ENCODE measurements around the gene FSTL4. TPM values are rescaled to one million over a fixed set of nuclear protein-coding genes. Genes with fewer than 3 reads are reported as not detected.

The FSTL4 gene
- polyA plus RNA-seq, 1 donor from 2014 or later = 0.57 TPM

GRCh38 chr5:133228316-133228715 is 384.0 kb downstream of the FSTL4 start:
- TF ChIP-seq EZH2 (IDR thresholded peaks at IDR 0.05; ENCODE audit: borderline replicate concordance, insufficient read depth, low read length, poor library complexity, severe bottlenecking) (no peak), POLR2AphosphoS5 (IDR thresholded peaks at IDR 0.05) (no peak), TAF1 (IDR thresholded peaks at IDR 0.05; ENCODE audit: low read depth) (no peak), EP300 (conservative IDR thresholded peaks at IDR 0.05; ENCODE audit: poor library complexity, severe bottlenecking) (no peak), CTCF (IDR thresholded peaks at IDR 0.05; ENCODE audit: poor library complexity, severe bottlenecking) (no peak), MXI1 (conservative IDR thresholded peaks at IDR 0.05; ENCODE audit: poor library complexity, severe bottlenecking) (no peak), RAD21 (conservative IDR thresholded peaks at IDR 0.05) (no peak), SMC3 (conservative IDR thresholded peaks at IDR 0.05; ENCODE audit: poor library complexity) (no peak)
- TF ChIP-seq, protein P1, sequence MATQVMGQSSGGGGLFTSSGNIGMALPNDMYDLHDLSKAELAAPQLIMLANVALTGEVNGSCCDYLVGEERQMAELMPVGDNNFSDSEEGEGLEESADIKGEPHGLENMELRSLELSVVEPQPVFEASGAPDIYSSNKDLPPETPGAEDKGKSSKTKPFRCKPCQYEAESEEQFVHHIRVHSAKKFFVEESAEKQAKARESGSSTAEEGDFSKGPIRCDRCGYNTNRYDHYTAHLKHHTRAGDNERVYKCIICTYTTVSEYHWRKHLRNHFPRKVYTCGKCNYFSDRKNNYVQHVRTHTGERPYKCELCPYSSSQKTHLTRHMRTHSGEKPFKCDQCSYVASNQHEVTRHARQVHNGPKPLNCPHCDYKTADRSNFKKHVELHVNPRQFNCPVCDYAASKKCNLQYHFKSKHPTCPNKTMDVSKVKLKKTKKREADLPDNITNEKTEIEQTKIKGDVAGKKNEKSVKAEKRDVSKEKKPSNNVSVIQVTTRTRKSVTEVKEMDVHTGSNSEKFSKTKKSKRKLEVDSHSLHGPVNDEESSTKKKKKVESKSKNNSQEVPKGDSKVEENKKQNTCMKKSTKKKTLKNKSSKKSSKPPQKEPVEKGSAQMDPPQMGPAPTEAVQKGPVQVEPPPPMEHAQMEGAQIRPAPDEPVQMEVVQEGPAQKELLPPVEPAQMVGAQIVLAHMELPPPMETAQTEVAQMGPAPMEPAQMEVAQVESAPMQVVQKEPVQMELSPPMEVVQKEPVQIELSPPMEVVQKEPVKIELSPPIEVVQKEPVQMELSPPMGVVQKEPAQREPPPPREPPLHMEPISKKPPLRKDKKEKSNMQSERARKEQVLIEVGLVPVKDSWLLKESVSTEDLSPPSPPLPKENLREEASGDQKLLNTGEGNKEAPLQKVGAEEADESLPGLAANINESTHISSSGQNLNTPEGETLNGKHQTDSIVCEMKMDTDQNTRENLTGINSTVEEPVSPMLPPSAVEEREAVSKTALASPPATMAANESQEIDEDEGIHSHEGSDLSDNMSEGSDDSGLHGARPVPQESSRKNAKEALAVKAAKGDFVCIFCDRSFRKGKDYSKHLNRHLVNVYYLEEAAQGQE (IDR thresholded peaks at IDR 0.05; ENCODE audit: borderline replicate concordance) = no peak
- H3K9me3 ChIP-seq (ENCODE audit: low read length) = no peaks in the 10 kb centered on the region
- H4K20me1 ChIP-seq (ENCODE audit: insufficient read depth) = no peaks in the 10 kb centered on the region
- no peak overlapping the region for H3K4me2 ChIP-seq (ENCODE audit: low read length)
- no peak overlapping the region for H3K27ac ChIP-seq (ENCODE audit: low read length)
- H3F3A ChIP-seq (ENCODE audit: insufficient read depth, low read length, poor library complexity, severe bottlenecking) = no peaks in the 10 kb centered on the region
- no peaks in the 10 kb centered on the region for H3K9me2 ChIP-seq (ENCODE audit: insufficient read depth, low read length)
- H3K79me2 ChIP-seq (replicated peaks; ENCODE audit: insufficient read depth, low read length) = no peaks in the 10 kb centered on the region
- H3K9ac ChIP-seq (ENCODE audit: low read length) = no peak overlapping the region
- H3K36me3 ChIP-seq (ENCODE audit: insufficient read depth, low read length) = no peaks in the 10 kb centered on the region
- H2AFZ ChIP-seq (ENCODE audit: low read depth, low read length) = no peak overlapping the region
- no peaks in the 10 kb centered on the region for H3K27me3 ChIP-seq (ENCODE audit: insufficient read depth, low read depth, low read length)
- no peak overlapping the region for H3K4me3 ChIP-seq (ENCODE audit: low read length)

DNA sequence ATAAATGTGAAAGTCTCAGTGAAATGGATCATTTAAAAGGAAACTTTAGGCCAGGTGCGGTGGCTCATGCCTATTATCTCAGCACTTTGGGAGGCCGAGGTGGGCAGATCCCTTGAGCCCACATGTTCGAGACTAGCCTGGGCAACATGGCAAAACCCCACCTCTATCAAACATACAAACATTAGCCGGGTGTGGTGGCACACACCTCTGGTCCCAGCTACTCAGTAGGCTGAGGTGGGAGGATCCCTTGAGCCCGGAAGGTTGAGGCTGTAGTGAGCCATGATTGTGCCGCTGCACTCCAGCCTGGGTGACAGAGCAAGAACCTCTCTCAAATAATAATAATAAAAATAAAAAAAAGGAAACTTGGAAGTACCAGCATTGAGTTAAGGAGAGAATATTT is 384.4 kb downstream of the FSTL4 start:
- H3K9me2 ChIP-seq (ENCODE audit: insufficient read depth, low read length) = no peaks in the 10 kb centered on the region
- no peak overlapping the region for H3K4me2 ChIP-seq (ENCODE audit: low read length)
- no peaks in the 10 kb centered on the region for H3K79me2 ChIP-seq (replicated peaks; ENCODE audit: insufficient read depth, low read length)
- no peak overlapping the region for H3K27ac ChIP-seq (ENCODE audit: low read length)
- no peaks in the 10 kb centered on the region for H3F3A ChIP-seq (ENCODE audit: insufficient read depth, low read length, poor library complexity, severe bottlenecking)
- no peaks in the 10 kb centered on the region for H3K27me3 ChIP-seq (ENCODE audit: insufficient read depth, low read depth, low read length)
- TF ChIP-seq MXI1 (conservative IDR thresholded peaks at IDR 0.05; ENCODE audit: poor library complexity, severe bottlenecking) = no peak
- no peak for TF ChIP-seq EZH2 (IDR thresholded peaks at IDR 0.05; ENCODE audit: borderline replicate concordance, insufficient read depth, low read length, poor library complexity, severe bottlenecking)
- TF ChIP-seq POLR2AphosphoS5 (IDR thresholded peaks at IDR 0.05) = no peak
- TF ChIP-seq SMC3 (conservative IDR thresholded peaks at IDR 0.05; ENCODE audit: poor library complexity) = no peak
- TF ChIP-seq RAD21 (conservative IDR thresholded peaks at IDR 0.05) = no peak
- TF ChIP-seq, protein P1 (IDR thresholded peaks at IDR 0.05; ENCODE audit: borderline replicate concordance) = no peak
- TF ChIP-seq CTCF (IDR thresholded peaks at IDR 0.05; ENCODE audit: poor library complexity, severe bottlenecking) = no peak
- TF ChIP-seq TAF1 (IDR thresholded peaks at IDR 0.05; ENCODE audit: low read depth) = no peak
- TF ChIP-seq EP300 (conservative IDR thresholded peaks at IDR 0.05; ENCODE audit: poor library complexity, severe bottlenecking) = no peak
- no peak overlapping the region for H3K9ac ChIP-seq (ENCODE audit: low read length)
- H4K20me1 ChIP-seq (ENCODE audit: insufficient read depth) = no peaks in the 10 kb centered on the region
- no peaks in the 10 kb centered on the region for H3K9me3 ChIP-seq (ENCODE audit: low read length)
- H3K4me3 ChIP-seq (ENCODE audit: low read length) = no peak overlapping the region
- H3K36me3 ChIP-seq (ENCODE audit: insufficient read depth, low read length) = no peaks in the 10 kb centered on the region
- H2AFZ ChIP-seq (ENCODE audit: low read depth, low read length) = no peak overlapping the region

Data from neural cell (in vitro differentiated cells).